A673 (cell line): ENCODE measurements around the gene HAPLN3.

Source experiments
- CTCF ChIP-seq: fragments of 300-800, 200-600 bp; sonication (generic); conservative IDR thresholded peaks from 2 replicates; pipeline ENCODE4 v1.5.1; 2017; ENCODE audit warnings: low read depth, mild to moderate bottlenecking, antibody characterized with exemption, low read length, moderate library complexity, mixed read lengths
- EZH2 ChIP-seq: fragments of 200-600 bp; sonication (generic); IDR thresholded peaks from 2 replicates; pipeline ENCODE4 v1.6.1; 2017; ENCODE audit warnings: borderline replicate concordance, low read depth, mild to moderate bottlenecking, mixed read lengths, antibody characterized with exemption, low read length; ENCODE audit not compliant: poor library complexity, severe bottlenecking

DNA sequence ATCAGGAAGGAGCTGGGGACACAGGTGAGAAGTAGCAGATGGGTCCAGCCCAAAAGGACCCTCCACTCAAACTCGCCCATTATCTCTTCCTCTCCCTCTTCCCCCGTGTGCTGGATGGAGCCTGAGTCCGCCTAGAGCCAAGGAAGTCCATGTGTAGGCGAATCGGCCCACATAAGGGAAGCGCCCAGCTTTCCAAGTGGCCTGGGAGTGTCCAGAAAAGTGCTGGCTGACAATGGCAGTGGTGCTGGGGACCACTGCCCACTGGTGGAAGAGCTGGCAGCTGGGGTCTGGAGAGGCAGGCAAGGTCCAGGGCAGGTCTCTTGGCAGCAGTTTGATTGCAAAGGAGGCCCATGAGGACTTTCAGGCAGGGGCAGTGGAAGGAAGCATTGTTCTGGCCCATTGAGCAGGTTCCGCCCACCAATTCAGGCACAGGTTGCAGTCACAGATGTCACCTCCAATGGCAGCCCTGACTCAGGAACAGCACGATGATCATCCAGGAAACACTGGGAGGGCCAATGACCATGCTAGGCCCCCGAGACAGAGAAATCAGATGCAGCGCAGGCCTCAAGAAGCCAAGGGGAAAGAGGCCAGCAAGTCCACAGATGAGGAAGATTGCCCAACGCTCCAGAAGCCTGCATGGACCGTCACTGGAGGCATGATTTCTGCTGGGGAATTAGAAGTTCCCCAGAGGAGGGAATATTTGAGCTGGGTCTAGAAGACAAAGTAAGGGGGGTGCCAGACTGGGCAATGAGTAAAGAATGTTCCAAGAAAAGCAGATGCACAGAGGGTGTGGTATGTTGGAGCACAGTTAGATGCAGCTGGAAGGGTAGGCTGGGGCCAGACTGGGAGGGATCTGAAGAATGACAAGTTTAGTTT is 14.8 kb upstream of the HAPLN3 start:
- TF ChIP-seq CTCF (no peak), EZH2 (no peak)
